OCI-LY7 (cell line): ENCODE data around the gene KRT72. TPM values are rescaled to one million over a fixed set of nuclear protein-coding genes. Genes with fewer than 3 reads are reported as not detected.

Experiments used
- BruUV-seq: library from RNA; stranded (reverse); fragments of 400-500 nt; replicated peaks from 2 replicates; lab custom pipeline; 2021; lab: Mats Ljungman, UMichigan
- CTCF ChIA-PET: fragments of 300-600 bp; sonication (Branson Sonifier 250); formaldehyde crosslinking; loops from one replicate; lab custom pipeline; 2022; ENCODE audit warnings: antibody characterized with exemption; ENCODE audit not compliant: unreplicated experiment; lab: Charles Lee
- POLR2A ChIA-PET: fragments of 300-600 bp; sonication (Branson Sonifier 250); formaldehyde crosslinking; loops from one replicate; lab custom pipeline; 2022; ENCODE audit warnings: antibody characterized with exemption; lab: Charles Lee
- DNase-seq: peaks from one replicate; pipeline ENCODE4 v3.0.0-alpha.2; 2015; ENCODE audit warnings: low spot score
- H2AFZ ChIP-seq: fragments of 200-600 bp; sonication (generic), shearing (Covaris generic); 2 replicates; pipeline ENCODE4 v1.6.1; 2014; ENCODE audit warnings: mild to moderate bottlenecking, antibody characterized with exemption, low read length, moderate library complexity
- H3K27ac ChIP-seq: fragments of 200-600 bp; sonication (generic); 2 replicates; pipeline ENCODE4 v1.5.1; 2014; ENCODE audit warnings: mixed run types, low read depth, mild to moderate bottlenecking, moderate library complexity, low read length, inconsistent platforms; ENCODE audit not compliant: poor library complexity, severe bottlenecking
- H3K36me3 ChIP-seq: fragments of 200-600 bp; sonication (generic); 2 replicates; pipeline ENCODE4 v1.6.1; 2014; ENCODE audit warnings: mild to moderate bottlenecking, antibody characterized with exemption, low read length, moderate library complexity, mixed read lengths; ENCODE audit not compliant: insufficient read depth
- H3K4me1 ChIP-seq: fragments of 200-600 bp; sonication (generic); 2 replicates; pipeline ENCODE4 v1.5.1; 2014; ENCODE audit warnings: mild to moderate bottlenecking, low read length; ENCODE audit not compliant: insufficient read depth, poor library complexity, severe bottlenecking
- H3K4me2 ChIP-seq: fragments of 200-600 bp; sonication (generic); 2 replicates; pipeline ENCODE4 v1.6.1; 2014; ENCODE audit warnings: mild to moderate bottlenecking, low read length
- H3K4me3 ChIP-seq: fragments of 200-600 bp; sonication (generic); 2 replicates; pipeline ENCODE4 v1.5.1; 2014; ENCODE audit warnings: mild to moderate bottlenecking, low read depth, low read length; ENCODE audit not compliant: poor library complexity, severe bottlenecking
- H3K79me2 ChIP-seq: fragments of 200-600 bp; sonication (generic); 2 replicates; pipeline ENCODE4 v1.6.1; 2016; ENCODE audit warnings: low read depth, mild to moderate bottlenecking, low read length, moderate library complexity, mixed read lengths; ENCODE audit not compliant: insufficient read depth
- H3K9me2 ChIP-seq: fragments of 200-600 bp; sonication (generic); 2 replicates; pipeline ENCODE4 v1.6.1; 2016; ENCODE audit warnings: mild to moderate bottlenecking, low read length, mixed read lengths; ENCODE audit not compliant: insufficient read depth
- H3K9me3 ChIP-seq: fragments of 200-600 bp; sonication (generic); 2 replicates; pipeline ENCODE4 v1.6.1; 2014; ENCODE audit warnings: mild to moderate bottlenecking, mixed run types, low read length, mixed read lengths
- H4K20me1 ChIP-seq: fragments of 200-600 bp; sonication (generic); 2 replicates; pipeline ENCODE4 v1.6.1; 2014; ENCODE audit warnings: mild to moderate bottlenecking, antibody characterized with exemption, low read length, moderate library complexity, mixed read lengths; ENCODE audit not compliant: insufficient read depth
- CTCF ChIP-seq: fragments of 200-600 bp; sonication (generic); conservative IDR thresholded peaks from 2 replicates; pipeline ENCODE4 v1.5.1; 2014; ENCODE audit warnings: mild to moderate bottlenecking, antibody characterized with exemption, low read length, moderate library complexity, mixed read lengths
- EZH2phosphoT487 ChIP-seq: fragments of 200-600 bp; sonication (generic); IDR thresholded peaks from 2 replicates; pipeline ENCODE4 v1.6.1; 2018; ENCODE audit warnings: low read depth, borderline replicate concordance, mild to moderate bottlenecking, mixed run types, antibody characterized with exemption, low read length, moderate library complexity, mixed read lengths
- intact Hi-C: fragments of 100-400 bp; cut with micrococcal nuclease; formaldehyde crosslinking; loops from one replicate; pipeline ENCODE4 v1.10.0; 2022; ENCODE audit not compliant: unreplicated experiment
- total RNA-seq, 2 experiments: library from RNA; depleted of rRNA in 1 of 2; stranded (reverse); fragments of >200 nt in 1 of 2; shearing (Covaris generic) in 1 of 2; gene quantifications; 2 replicates each; pipeline ENCODE4 v1.2.3, GENCODE V29; 2014 to 2022

The KRT72 gene
- total RNA-seq, 2 experiments from 2014 or later: not detected

- no peak for DNase-seq
- no peak for TF ChIP-seq CTCF
- TF ChIP-seq EZH2phosphoT487: no peak
- H4K20me1 ChIP-seq: no peaks in the 10 kb centered on the region
- no peaks in the 10 kb centered on the region for H3K79me2 ChIP-seq
- H3K27ac ChIP-seq: no peak overlapping the region
- no TSS peak for BruUV-seq
- no peaks in the 10 kb centered on the region for H3K9me3 ChIP-seq
- intact Hi-C loops: no loop called here
- ChIA-PET POLR2A (no interaction called here), CTCF (no interaction called here)
- no peak overlapping the region for H2AFZ ChIP-seq
- no peaks in the 10 kb centered on the region for H3K4me1 ChIP-seq
- H3K4me3 ChIP-seq: no peak overlapping the region
- H3K4me2 ChIP-seq: no peak overlapping the region
- no peaks in the 10 kb centered on the region for H3K9me2 ChIP-seq
- H3K36me3 ChIP-seq: no peaks in the 10 kb centered on the region
Measured at GRCh38 chr12:52630008-52630500, 28.8 kb upstream of the KRT72 start.

GRCh38 chr12:52629281-52630007 is 28.2 kb upstream of the KRT72 start:
- Histone ChIP-seq H4K20me1 (no peaks in the 10 kb centered on the region), H3K9me3 (no peaks in the 10 kb centered on the region), H3K79me2 (no peaks in the 10 kb centered on the region), H3K27ac (no peak overlapping the region), H2AFZ (no peak overlapping the region), H3K4me3 (no peak overlapping the region), H3K4me2 (no peak overlapping the region), H3K36me3 (no peaks in the 10 kb centered on the region), H3K4me1 (no peaks in the 10 kb centered on the region), H3K9me2 (no peaks in the 10 kb centered on the region)
- no TSS peak for BruUV-seq
- POLR2A ChIA-PET: no interaction called here
- DNase-seq: no peak
- intact Hi-C loops: no loop called here
- CTCF ChIA-PET: no interaction called here
- TF ChIP-seq EZH2phosphoT487 (no peak), CTCF (no peak)

GRCh38 chr12:52628841-52629240 is 27.6 kb upstream of the KRT72 start:
- Histone ChIP-seq H3K4me2 (no peak overlapping the region), H3K4me1 (no peaks in the 10 kb centered on the region), H3K79me2 (no peaks in the 10 kb centered on the region), H3K36me3 (no peaks in the 10 kb centered on the region), H4K20me1 (no peaks in the 10 kb centered on the region), H3K4me3 (no peak overlapping the region), H3K27ac (no peak overlapping the region), H3K9me2 (no peaks in the 10 kb centered on the region), H3K9me3 (no peaks in the 10 kb centered on the region), H2AFZ (no peak overlapping the region)
- BruUV-seq: no TSS peak
- intact Hi-C loops: no loop called here
- no peak for TF ChIP-seq EZH2phosphoT487
- no peak for TF ChIP-seq CTCF
- CTCF ChIA-PET: no interaction called here
- no peak for DNase-seq
- POLR2A ChIA-PET: no interaction called here
